Uterus (tissue), 4 donors: Measurements from ENCODE around the gene STRAP. TPM values are rescaled to one million over a fixed set of nuclear protein-coding genes. Genes with fewer than 3 reads are reported as not detected.

Source experiments
- DNase-seq, 2 donors: peaks; one replicate each; pipeline ENCODE4 v3.0.0-alpha.2; 2019 to 2020
- H3K27ac ChIP-seq, 2 donors: fragments of 200-600 bp; sonication (generic); 1 replicate in 1 of 2; 2 replicates in 1 of 2; pipeline ENCODE4 v1.5.1; 2016 to 2018
- H3K27me3 ChIP-seq, 2 donors: fragments of 200-600 bp; sonication (generic); one replicate each; pipeline ENCODE4 v1.5.1; 2018 to 2019; ENCODE audit warnings: control low read depth in 1 of 2
- H3K36me3 ChIP-seq, 2 donors: fragments of 200-600 bp; sonication (generic); one replicate each; pipeline ENCODE4 v1.5.1; 2019; ENCODE audit warnings: control low read depth in 1 of 2
- H3K4me1 ChIP-seq, 2 donors: fragments of 200-600 bp; sonication (generic); one replicate each; pipeline ENCODE4 v1.5.1; 2018 to 2019; ENCODE audit warnings: control low read depth in 1 of 2
- H3K4me3 ChIP-seq, 2 donors: fragments of 200-600 bp; sonication (generic); 1 replicate in 1 of 2; 2 replicates in 1 of 2; pipeline ENCODE4 v1.5.1; 2018 to 2019; ENCODE audit warnings: mild to moderate bottlenecking in 1 of 2
- H3K9me3 ChIP-seq, 2 donors: fragments of 200-600 bp; sonication (generic); one replicate each; pipeline ENCODE4 v1.5.1; 2019; ENCODE audit warnings: control low read depth in 1 of 2
- POLR2A ChIP-seq, 2 donors: fragments of 450-650 bp; IDR thresholded peaks; one replicate each; pipeline ENCODE4 v1.6.1; 2016; ENCODE audit warnings: antibody characterized with exemption in 2 of 2, mild to moderate bottlenecking in 1 of 2, moderate library complexity in 1 of 2
- intact Hi-C: fragments of 100-400 bp; cut with DNase I; formaldehyde crosslinking; loops from one replicate; pipeline ENCODE4 v1.15.1; 2023; ENCODE audit warnings: low total_unique reads
- total RNA-seq, 4 donors: library from RNA; depleted of rRNA in 3 of 4; stranded (reverse); fragments of >200 nt in 3 of 4; gene quantifications; one replicate each; pipeline versions ENCODE4 v1.1.0 to v1.2.4, GENCODE V29; 2014 to 2023
- TF ChIP-seq, protein P1 (sequence below), 4 experiments: fragments of 200-600 bp in 2 of 4; fragments of 450-650 bp in 2 of 4; sonication (generic) in 2 of 4; IDR thresholded peaks; one replicate each; pipeline ENCODE4 v1.5.1; 2016 to 2019; ENCODE audit warnings: antibody characterized with exemption in 4 of 4, mild to moderate bottlenecking in 2 of 4, moderate library complexity in 1 of 4
- donor health status: DM: yes; HTN: yes; CAD: no.

Gene STRAP
- total RNA-seq, 4 donors from 2014 or later, result 43.8 to 65.8 (median 58.2) TPM

DNA sequence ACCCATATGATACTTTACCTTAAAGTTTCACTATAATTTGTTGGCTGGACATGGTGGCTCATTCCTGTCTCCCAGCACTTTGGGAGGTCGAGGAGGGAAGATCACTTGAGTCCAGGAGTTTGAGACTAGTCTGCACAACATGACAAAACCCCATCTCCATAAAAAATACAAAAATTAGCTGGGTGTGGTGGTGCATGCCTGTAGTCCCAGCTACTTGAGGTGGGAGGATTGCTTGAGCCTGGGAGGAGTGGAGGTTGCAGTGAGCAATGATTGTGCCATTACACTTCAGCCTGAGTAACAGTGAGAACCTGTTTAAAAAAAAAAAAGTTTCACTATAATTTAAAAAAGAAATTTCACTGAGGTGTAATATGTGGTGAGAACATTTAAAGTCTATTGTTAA, 50.1 kb downstream of the STRAP start:
- no peak for TF ChIP-seq POLR2A (IDR thresholded peaks at IDR 0.05)
- no peak overlapping the region for H3K4me3 ChIP-seq

DNA sequence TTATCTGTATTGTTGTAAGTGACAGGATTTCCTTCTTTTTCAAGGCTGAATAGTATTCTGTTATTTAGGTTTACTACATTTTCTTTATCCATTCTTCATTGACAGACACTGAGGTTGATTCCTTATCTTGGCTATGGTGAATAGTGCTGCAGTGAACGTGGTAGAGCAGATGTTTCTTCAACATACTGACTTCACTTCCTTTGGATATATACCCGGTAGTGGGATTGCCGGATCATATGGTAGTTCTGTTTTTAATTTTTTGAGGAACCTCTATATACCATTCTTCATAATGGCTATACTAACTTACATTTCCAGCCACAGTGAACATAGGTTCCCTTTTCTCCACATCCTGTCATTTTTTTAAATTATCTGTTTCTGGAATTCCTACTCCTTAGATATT, 50.8 kb downstream of the STRAP start:
- intact Hi-C loops, result no loop called here
- Histone ChIP-seq H3K4me1 (no peaks in the 10 kb centered on the region), H3K36me3 (no peaks in the 10 kb centered on the region), H3K9me3 (no peaks in the 10 kb centered on the region), H3K4me3 (no peak overlapping the region), H3K27ac (no peak overlapping the region), H3K27me3 (no peaks in the 10 kb centered on the region)
- TF ChIP-seq, protein P1, sequence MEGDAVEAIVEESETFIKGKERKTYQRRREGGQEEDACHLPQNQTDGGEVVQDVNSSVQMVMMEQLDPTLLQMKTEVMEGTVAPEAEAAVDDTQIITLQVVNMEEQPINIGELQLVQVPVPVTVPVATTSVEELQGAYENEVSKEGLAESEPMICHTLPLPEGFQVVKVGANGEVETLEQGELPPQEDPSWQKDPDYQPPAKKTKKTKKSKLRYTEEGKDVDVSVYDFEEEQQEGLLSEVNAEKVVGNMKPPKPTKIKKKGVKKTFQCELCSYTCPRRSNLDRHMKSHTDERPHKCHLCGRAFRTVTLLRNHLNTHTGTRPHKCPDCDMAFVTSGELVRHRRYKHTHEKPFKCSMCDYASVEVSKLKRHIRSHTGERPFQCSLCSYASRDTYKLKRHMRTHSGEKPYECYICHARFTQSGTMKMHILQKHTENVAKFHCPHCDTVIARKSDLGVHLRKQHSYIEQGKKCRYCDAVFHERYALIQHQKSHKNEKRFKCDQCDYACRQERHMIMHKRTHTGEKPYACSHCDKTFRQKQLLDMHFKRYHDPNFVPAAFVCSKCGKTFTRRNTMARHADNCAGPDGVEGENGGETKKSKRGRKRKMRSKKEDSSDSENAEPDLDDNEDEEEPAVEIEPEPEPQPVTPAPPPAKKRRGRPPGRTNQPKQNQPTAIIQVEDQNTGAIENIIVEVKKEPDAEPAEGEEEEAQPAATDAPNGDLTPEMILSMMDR (IDR thresholded peaks at IDR 0.05), result no peak
- no peak for TF ChIP-seq POLR2A (IDR thresholded peaks at IDR 0.05)
- DNase-seq, result no peak

More for the DNA sequence above, 50.1 kb downstream of the STRAP start:
- no peak overlapping the region for H3K27ac ChIP-seq
- H3K4me1 ChIP-seq, result no peaks in the 10 kb centered on the region
- intact Hi-C loops, result no loop called here
- no peaks in the 10 kb centered on the region for H3K9me3 ChIP-seq
- no peaks in the 10 kb centered on the region for H3K27me3 ChIP-seq
- DNase-seq, result no peak
- no peaks in the 10 kb centered on the region for H3K36me3 ChIP-seq

DNA sequence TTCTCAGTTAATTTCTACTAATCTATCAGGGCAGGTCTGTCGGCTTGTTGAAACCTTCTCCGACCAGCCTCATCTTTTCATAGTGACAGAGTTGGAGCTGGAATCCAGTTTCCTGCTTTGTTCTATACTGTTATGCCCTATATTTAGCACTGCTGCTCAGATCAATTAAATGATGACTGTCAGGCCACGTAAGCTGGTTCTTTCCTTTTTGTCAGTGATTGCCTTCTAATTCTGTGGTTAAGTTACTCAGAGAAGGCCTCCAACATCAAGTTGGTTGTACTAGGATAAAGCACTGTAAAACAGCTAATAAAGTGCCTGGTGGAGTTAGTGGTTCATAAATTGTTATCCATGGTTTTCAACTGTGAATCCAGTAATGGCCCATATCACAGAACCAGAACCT, 51.6 kb downstream of the STRAP start:
- intact Hi-C loops, result no loop called here
- H3K27me3 ChIP-seq, result no peaks in the 10 kb centered on the region
- no peaks in the 10 kb centered on the region for H3K36me3 ChIP-seq
- no peak overlapping the region for H3K27ac ChIP-seq
- no peak overlapping the region for H3K4me3 ChIP-seq
- TF ChIP-seq POLR2A (IDR thresholded peaks at IDR 0.05), result no peak
- TF ChIP-seq, protein P1 (IDR thresholded peaks at IDR 0.05), result no peak
- no peaks in the 10 kb centered on the region for H3K9me3 ChIP-seq
- no peaks in the 10 kb centered on the region for H3K4me1 ChIP-seq
- no peak for DNase-seq

DNA sequence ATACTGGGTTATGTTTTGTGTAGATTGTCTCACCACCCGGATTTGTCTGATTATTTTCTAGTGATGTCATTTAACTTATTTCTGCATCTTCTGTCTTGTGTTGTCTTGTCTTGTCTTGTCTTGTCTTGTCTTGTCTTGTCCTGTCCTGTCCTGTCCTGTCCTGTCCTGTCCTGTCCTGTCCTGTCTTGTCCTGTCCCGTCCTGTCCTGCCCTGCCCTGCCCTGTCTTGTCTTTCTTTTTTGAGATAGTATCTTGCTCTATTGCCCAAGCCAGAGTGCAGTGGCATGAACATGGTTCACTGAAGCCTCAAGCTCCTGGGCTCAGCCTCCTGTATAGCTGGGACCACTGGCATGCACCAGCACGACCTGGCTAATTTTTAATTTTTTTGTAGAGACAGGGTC, 54.6 kb downstream of the STRAP start:
- H3K4me3 ChIP-seq, result no peak overlapping the region
- H3K9me3 ChIP-seq, result no peaks in the 10 kb centered on the region
- intact Hi-C loops, result no loop called here
- no peak overlapping the region for H3K27ac ChIP-seq
- DNase-seq, result no peak
- TF ChIP-seq POLR2A (IDR thresholded peaks at IDR 0.05), result no peak
- TF ChIP-seq, protein P1 (IDR thresholded peaks at IDR 0.05), result no peak
- H3K36me3 ChIP-seq, result no peaks in the 10 kb centered on the region
- H3K4me1 ChIP-seq, result no peaks in the 10 kb centered on the region
- H3K27me3 ChIP-seq, result no peaks in the 10 kb centered on the region

DNA sequence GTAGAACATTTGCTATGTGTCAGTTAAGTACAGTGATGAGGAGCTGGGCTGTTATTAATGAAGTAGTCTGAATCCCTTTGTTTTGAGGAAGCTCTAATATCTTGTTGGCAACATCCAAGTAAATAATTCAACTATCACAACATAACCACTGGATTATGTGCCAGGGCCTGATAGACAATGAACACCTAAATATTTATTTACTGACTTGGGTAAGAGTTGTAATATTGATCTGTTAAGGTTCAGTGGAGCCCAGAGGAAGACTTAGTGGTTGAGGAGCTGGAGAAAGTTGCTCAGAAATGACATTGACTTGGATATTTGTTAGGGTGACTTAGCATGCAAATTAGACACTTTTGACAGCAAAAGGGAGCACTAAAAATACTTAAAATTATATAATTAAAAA, 55.7 kb downstream of the STRAP start:
- intact Hi-C loops, result no loop called here
- no peak for DNase-seq
- Histone ChIP-seq H3K36me3 (no peaks in the 10 kb centered on the region), H3K4me1 (no peaks in the 10 kb centered on the region), H3K27ac (no peak overlapping the region), H3K27me3 (no peaks in the 10 kb centered on the region), H3K4me3 (no peak overlapping the region), H3K9me3 (no peaks in the 10 kb centered on the region)
- TF ChIP-seq POLR2A (IDR thresholded peaks at IDR 0.05), result no peak
- TF ChIP-seq, protein P1 (IDR thresholded peaks at IDR 0.05), result no peak

DNA sequence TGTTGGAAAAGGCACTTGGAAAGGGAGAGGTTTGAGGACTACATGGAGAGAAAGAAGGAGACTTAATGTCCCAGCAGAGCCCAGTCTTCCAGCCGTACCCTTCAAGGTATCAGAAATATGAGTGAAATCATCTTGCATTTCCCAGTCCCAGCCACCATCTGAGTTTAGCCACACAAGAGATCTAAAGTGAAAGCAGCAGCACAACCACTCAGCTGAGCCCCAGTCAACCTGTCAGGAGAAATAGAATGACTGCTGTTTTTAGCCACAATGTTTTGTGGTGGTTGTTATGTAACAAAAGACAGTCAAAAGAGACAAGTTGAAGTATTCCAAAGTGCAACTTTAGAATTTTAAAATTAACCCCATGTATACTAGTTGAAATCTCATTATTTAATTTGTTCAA, 56.9 kb downstream of the STRAP start:
- intact Hi-C loops, result no loop called here

More for the DNA sequence above, 56.9 kb downstream of the STRAP start:
- no peaks in the 10 kb centered on the region for H3K27me3 ChIP-seq
- TF ChIP-seq, protein P1 (IDR thresholded peaks at IDR 0.05), result no peak
- no peak for TF ChIP-seq POLR2A (IDR thresholded peaks at IDR 0.05)
- H3K9me3 ChIP-seq, result no peaks in the 10 kb centered on the region
- no peak overlapping the region for H3K4me3 ChIP-seq
- no peaks in the 10 kb centered on the region for H3K36me3 ChIP-seq
- H3K4me1 ChIP-seq, result no peaks in the 10 kb centered on the region
- H3K27ac ChIP-seq, result no peak overlapping the region
- DNase-seq, result no peak
